Endothelial cell of umbilical vein (primary cell): ENCODE results near the gene KAZN. TPM values are rescaled to one million over a fixed set of nuclear protein-coding genes. Genes with fewer than 3 reads are reported as not detected.

Experiments
- BruUV-seq: library from RNA; stranded (reverse); fragments of 400-500 nt; replicated peaks from 2 replicates; lab custom pipeline; 2021; lab: Mats Ljungman, UMichigan
- CTCF ChIA-PET: fragments of 300-600, 350-600 bp; sonication (Branson Sonifier 250); formaldehyde crosslinking; loops from one replicate; lab custom pipeline; 2021; ENCODE audit warnings: antibody characterized with exemption, inconsistent platforms; lab: Charles Lee
- POLR2A ChIA-PET: fragments of 300-600, 350-600 bp; sonication (Branson Sonifier 250); formaldehyde crosslinking; loops from one replicate; lab custom pipeline; 2021; ENCODE audit warnings: antibody characterized with exemption, inconsistent platforms; lab: Charles Lee
- DNase-seq: peaks from one replicate; pipeline ENCODE4 v3.0.0-alpha.2; 2011; ENCODE audit warnings: low read depth, low spot score
- FAIRE-seq: peaks from 2 replicates; lab custom pipeline; 2011; peaks lifted over from hg19 to GRCh38; lab: Jason Lieb, UNC
- H2AFZ ChIP-seq: 2 replicates; pipeline ENCODE4 v1.6.0; 2012; ENCODE audit warnings: low read depth, low read length, control low read depth, inconsistent platforms
- H3K27ac ChIP-seq: 2 replicates; pipeline ENCODE4 v1.5.1; 2011; ENCODE audit warnings: low read depth, mild to moderate bottlenecking, control low read depth, low read length, moderate library complexity; ENCODE audit not compliant: insufficient read depth
- H3K27me3 ChIP-seq, 2 experiments: 2 replicates each; pipeline versions ENCODE4 v1.6.0 to v1.6.1; 2011; ENCODE audit warnings: low read length in 2 of 2, mixed read lengths in 1 of 2; ENCODE audit not compliant: control insufficient read depth in 2 of 2, insufficient read depth in 2 of 2
- H3K36me3 ChIP-seq, 2 experiments: 2 replicates in 1 of 2; 3 replicates in 1 of 2; pipeline ENCODE4 v1.5.1; 2011; ENCODE audit warnings: low read length in 2 of 2, mild to moderate bottlenecking in 1 of 2, moderate library complexity in 1 of 2; ENCODE audit not compliant: control insufficient read depth in 2 of 2, insufficient read depth in 2 of 2; ENCODE audit errors: extremely low read depth in 1 of 2
- H3K4me1 ChIP-seq: 3 replicates; pipeline ENCODE4 v1.5.1; 2011; ENCODE audit warnings: mild to moderate bottlenecking, low read length; ENCODE audit not compliant: control insufficient read depth, insufficient read depth; ENCODE audit errors: extremely low read depth
- H3K4me2 ChIP-seq: 2 replicates; pipeline ENCODE4 v1.6.1; 2011; ENCODE audit warnings: low read length, control low read depth, mixed read lengths; ENCODE audit not compliant: insufficient read depth
- H3K4me3 ChIP-seq, 3 experiments: fragments of 200-600 bp in 1 of 3; sonication (generic), shearing (Covaris generic) in 1 of 3; replicated peaks in 1 of 3; 2 replicates each; pipeline ENCODE4 v1.5.1; 2011 to 2016; ENCODE audit warnings: control low read depth in 3 of 3, low read length in 3 of 3, mild to moderate bottlenecking in 2 of 3, inconsistent platforms in 1 of 3, low read depth in 1 of 3, moderate library complexity in 1 of 3; ENCODE audit not compliant: insufficient read depth in 1 of 3
- H3K79me2 ChIP-seq: 2 replicates; pipeline ENCODE4 v1.6.0; 2012; ENCODE audit warnings: low read length, inconsistent platforms; ENCODE audit not compliant: control insufficient read depth, insufficient read depth
- H3K9ac ChIP-seq: replicated peaks from 2 replicates; pipeline ENCODE3; 2011; ENCODE audit warnings: low read length, control low read depth; ENCODE audit not compliant: insufficient read depth; ENCODE audit errors: extremely low read depth
- H3K9me1 ChIP-seq: replicated peaks from 3 replicates; pipeline ENCODE4 v1.6.0; 2011; ENCODE audit warnings: mild to moderate bottlenecking, low read length; ENCODE audit not compliant: control insufficient read depth, insufficient read depth; ENCODE audit errors: extremely low read depth
- H3K9me3 ChIP-seq: replicated peaks from 2 replicates; pipeline ENCODE4 v1.5.1; 2012; ENCODE audit warnings: low read length, inconsistent platforms; ENCODE audit not compliant: control insufficient read depth, insufficient read depth
- H4K20me1 ChIP-seq: replicated peaks from 2 replicates; pipeline ENCODE3; 2011; ENCODE audit warnings: mild to moderate bottlenecking, low read length; ENCODE audit not compliant: control insufficient read depth, insufficient read depth; ENCODE audit errors: extremely low read depth
- CTCF ChIP-seq, 2 donors: IDR thresholded peaks; 1 replicate in 1 of 2; 2 replicates in 1 of 2; pipeline ENCODE4 v1.5.1; 2011; ENCODE audit warnings: low read length in 2 of 2, mild to moderate bottlenecking in 2 of 2, moderate library complexity in 2 of 2, control low read depth in 1 of 2, inconsistent platforms in 1 of 2, low read depth in 1 of 2; ENCODE audit not compliant: insufficient read depth in 1 of 2; ENCODE audit errors: extremely low read depth in 1 of 2
- EZH2 ChIP-seq: IDR thresholded peaks from 2 replicates; pipeline ENCODE4 v1.6.1; 2012; ENCODE audit warnings: borderline replicate concordance, low read depth, mild to moderate bottlenecking, moderate library complexity, low read length, inconsistent platforms; ENCODE audit not compliant: severe bottlenecking
- FOS ChIP-seq: IDR thresholded peaks from 2 replicates; pipeline ENCODE4 v1.6.1; 2011; ENCODE audit warnings: mild to moderate bottlenecking, low read length, moderate library complexity, borderline replicate concordance; ENCODE audit not compliant: insufficient read depth
- GATA2 ChIP-seq: IDR thresholded peaks from 2 replicates; pipeline ENCODE4 v1.7.0; 2011; ENCODE audit warnings: low read depth, mild to moderate bottlenecking, moderate library complexity, mixed read lengths, low read length; ENCODE audit not compliant: insufficient read length, insufficient read depth
- JUN ChIP-seq: IDR thresholded peaks from 2 replicates; pipeline ENCODE4 v1.6.1; 2011; ENCODE audit warnings: borderline replicate concordance, low read depth; ENCODE audit not compliant: insufficient read length, insufficient read depth
- MAX ChIP-seq: IDR thresholded peaks from 2 replicates; pipeline ENCODE4 v1.6.1; 2011; ENCODE audit not compliant: insufficient read depth, insufficient read length
- MYC ChIP-seq: IDR thresholded peaks from one replicate; pipeline ENCODE4 v1.6.1; 2011; ENCODE audit warnings: mild to moderate bottlenecking, low read depth, low read length
- POLR2A ChIP-seq: IDR thresholded peaks from 2 replicates; pipeline ENCODE4 v1.6.1; 2012; ENCODE audit warnings: low read depth, mild to moderate bottlenecking, control low read depth, low read length
- POLR2AphosphoS5 ChIP-seq: IDR thresholded peaks from 2 replicates; pipeline ENCODE4 v1.6.1; 2012; ENCODE audit warnings: low read depth, mild to moderate bottlenecking, control low read depth, low read length, moderate library complexity; ENCODE audit not compliant: insufficient read depth
- dilution Hi-C: fragments of 300-500 bp; cut with MboI; formaldehyde crosslinking; loops from one replicate; pipeline ENCODE4 v1.15.0; 2019; ENCODE audit warnings: low sequenced_read_pairs; ENCODE audit not compliant: extremely low pct_ligation_motif_present
- intact Hi-C: fragments of 100-400 bp; cut with micrococcal nuclease; formaldehyde crosslinking; loops from one replicate; pipeline ENCODE4 v1.10.0; 2022
- polyA plus RNA-seq, 4 experiments: library from polyadenylated mRNA; depleted of rRNA in 3 of 4; stranded (reverse) in 3 of 4; unstranded in 1 of 4; fragments of >200 nt; gene quantifications; 2 replicates each; pipeline versions ENCODE4 v1.2.1 to v1.2.3, GENCODE V29; 2011 to 2012; ENCODE audit warnings: missing spikeins in 1 of 4
- total RNA-seq: library from RNA; stranded (reverse); gene quantifications from 2 replicates; pipeline ENCODE4 v1.2.3, GENCODE V29; 2021

The KAZN gene
- total and polyA plus RNA-seq, 2 donors (not counting 3 experiments of a cell fraction or from before 2014, with no cell fraction given), result 1.6 to 5.8 TPM

GRCh38 chr1:14945132-14946010 lies 346.9 kb downstream of the KAZN start:
- intact Hi-C loops, result no loop called here
- H3K9me1 ChIP-seq, result no peaks in the 10 kb centered on the region
- H3K27me3 ChIP-seq, result no peaks in the 10 kb centered on the region
- no peak for TF ChIP-seq FOS
- TF ChIP-seq JUN, result no peak
- TF ChIP-seq MAX, result no peak
- TF ChIP-seq CTCF (IDR thresholded peaks at IDR 0.05; ENCODE audit: extremely low read depth in 1 of 2, insufficient read depth in 1 of 2, low read depth in 1 of 2, low read length in 2 of 2), result no peak
- no peak for TF ChIP-seq MYC
- TF ChIP-seq EZH2, result no peak
- TF ChIP-seq GATA2, result no peak
- no peak for TF ChIP-seq POLR2AphosphoS5
- no peak for TF ChIP-seq POLR2A
- no peak overlapping the region for H3K4me2 ChIP-seq
- no peak overlapping the region for H3K9ac ChIP-seq
- no peaks in the 10 kb centered on the region for H3K36me3 ChIP-seq
- FAIRE-seq (no peak), DNase-seq (peak; percentile 37)
- H3K4me3 ChIP-seq, result no peak overlapping the region
- ChIA-PET CTCF (no interaction called here), POLR2A (interaction anchor here (0.5 kb wide), 1 partner anchor 11 kb away, joined by 3 read pairs; no protein-coding TSS in a partner anchor)
- no peaks in the 10 kb centered on the region for H4K20me1 ChIP-seq
- H2AFZ ChIP-seq, result peak overlapping the region; percentile 65
- H3K79me2 ChIP-seq, result no peaks in the 10 kb centered on the region
- H3K27ac ChIP-seq, result no peak overlapping the region
- H3K4me1 ChIP-seq, result peaks cover 8% of the 10 kb centered on the region
- no peaks in the 10 kb centered on the region for H3K9me3 ChIP-seq
- BruUV-seq, result no TSS peak
- dilution Hi-C loops, result no loop called here
